ENCODE results near the gene ITFG1. TPM values are rescaled to one million over a fixed set of nuclear protein-coding genes. Genes with fewer than 3 reads are reported as not detected.

The ITFG1 gene
- total and polyA plus RNA-seq, 2 of the 8 experiments (the other 6 are each of a cell fraction or from before 2014, with no cell fraction given): 13.8 to 22.2 TPM

- 95% methylated on average over 3 of the region's 3 CpGs; no CpG with 5 or more reads in 1 of the 2 experiments for WGBS, 2 experiments (ENCODE audit: extremely low coverage in 1 of 2, insufficient coverage in 1 of 2, insufficient read length in 1 of 2, insufficient replicate concordance in 2 of 2, low coverage in 1 of 2, low lambda C conversion rate in 2 of 2, missing lambda C conversion rate in 1 of 2)
- ChIA-PET POLR2A (ENCODE audit: partially characterized antibody) (no interaction called here), CTCF (ENCODE audit: partially characterized antibody) (interaction anchor here (0.7 kb wide), 1 partner anchor 8 kb away, joined by 3 read pairs; no protein-coding TSS in a partner anchor)
- Histone ChIP-seq H2BK20ac (ENCODE audit: low read length) (no peak overlapping the region), H2BK15ac (ENCODE audit: low read length) (no peak overlapping the region), H3K27me3 (replicated peaks in 1 of 4; ENCODE audit: control insufficient read depth in 3 of 4, extremely low read depth in 1 of 4, insufficient read depth in 3 of 4, low read length in 3 of 4) (no peaks in the 10 kb centered on the region), H3K79me1 (ENCODE audit: low read depth, low read length) (no peaks in the 10 kb centered on the region), H3K23ac (ENCODE audit: insufficient read length) (no peak overlapping the region), H3K4me1 (replicated peaks in 1 of 4; ENCODE audit: control insufficient read depth in 3 of 4, insufficient read depth in 4 of 4, low read length in 3 of 4) (no peaks in the 10 kb centered on the region), H2BK120ac (replicated peaks; ENCODE audit: low read depth, low read length) (no peak overlapping the region), H2AFZ (ENCODE audit: low read length) (no peak overlapping the region), H4K91ac (replicated peaks; ENCODE audit: insufficient read length, low read length) (no peak overlapping the region), H3K27ac (ENCODE audit: low read depth, low read length) (no peak overlapping the region), H3K23me2 (ENCODE audit: low read depth, low read length) (no peaks in the 10 kb centered on the region), H3K9ac (replicated peaks in 1 of 4; ENCODE audit: extremely low read depth in 1 of 4, low read depth in 3 of 4, low read length in 3 of 4) (no peak overlapping the region), H3K79me2 (ENCODE audit: control insufficient read depth in 1 of 2, insufficient read depth in 2 of 2, low read length in 2 of 2) (no peaks in the 10 kb centered on the region), H3K4ac (replicated peaks; ENCODE audit: insufficient read length, low read depth, low read length) (no peak overlapping the region), H3K4me2 (ENCODE audit: insufficient read depth in 1 of 2, low read depth in 2 of 2, low read length in 2 of 2) (no peak overlapping the region), H3K9me3 (ENCODE audit: insufficient read depth in 2 of 2, low read depth in 1 of 2, low read length in 1 of 2) (no peaks in the 10 kb centered on the region), H4K5ac (ENCODE audit: insufficient read length, low read depth, low read length) (no peak overlapping the region), H3K4me3 (ENCODE audit: extremely low read depth in 1 of 4, insufficient read depth in 2 of 4, low read depth in 3 of 4, low read length in 4 of 4) (no peak overlapping the region), H4K20me1 (replicated peaks in 1 of 2; ENCODE audit: control insufficient read depth in 1 of 2, insufficient read depth in 2 of 2, low read length in 2 of 2) (no peaks in the 10 kb centered on the region), H2BK12ac (ENCODE audit: low read depth, low read length) (no peak overlapping the region), H3K56ac (replicated peaks; ENCODE audit: insufficient read length, low read depth, low read length) (no peak overlapping the region), H3K18ac (ENCODE audit: extremely low read depth, low read length) (no peak overlapping the region), H4K8ac (ENCODE audit: extremely low read depth, insufficient read depth, low read length) (no peak overlapping the region), H2BK5ac (ENCODE audit: low read depth, low read length) (no peak overlapping the region), H2AK5ac (ENCODE audit: low read depth, low read length) (no peak overlapping the region), H3K14ac (ENCODE audit: insufficient read length) (no peak overlapping the region), H3K36me3 (ENCODE audit: control insufficient read depth in 2 of 4, insufficient read depth in 4 of 4, low read length in 3 of 4) (no peaks in the 10 kb centered on the region)
- DNase-seq (ENCODE audit: low read depth in 1 of 2, low spot score in 2 of 2) (no peak), FAIRE-seq (no peak)
- TF ChIP-seq CEBPB (IDR thresholded peaks at IDR 0.05; ENCODE audit: low read depth, low read length) (no peak), EZH2 (IDR thresholded peaks at IDR 0.05; ENCODE audit: low read depth, low read length, severe bottlenecking) (no peak), EP300 (IDR thresholded peaks at IDR 0.05; ENCODE audit: borderline replicate concordance in 1 of 2, low read depth in 2 of 2, low read length in 2 of 2) (no peak), TAF7 (optimal IDR thresholded peaks at IDR 0.05; ENCODE audit: borderline replicate concordance, low read depth, low read length) (no peak), RAD21 (IDR thresholded peaks at IDR 0.05 in 1 of 2, conservative IDR thresholded peaks at IDR 0.05 in 1 of 2; ENCODE audit: low read depth in 2 of 2, low read length in 2 of 2) (no peak), BRCA1 (IDR thresholded peaks at IDR 0.05; ENCODE audit: low read depth, low read length) (no peak), USF2 (IDR thresholded peaks at IDR 0.05; ENCODE audit: low read length) (no peak), JUN (IDR thresholded peaks at IDR 0.05; ENCODE audit: low read depth, low read length) (no peak), GTF2F1 (IDR thresholded peaks at IDR 0.05; ENCODE audit: borderline replicate concordance, low read depth, low read length) (no peak), SP4 (IDR thresholded peaks at IDR 0.05; ENCODE audit: low read length) (no peak), CBX8 (IDR thresholded peaks at IDR 0.05; ENCODE audit: borderline replicate concordance, low read depth, low read length) (no peak), ZNF274 (IDR thresholded peaks at IDR 0.05; ENCODE audit: borderline replicate concordance, extremely low read depth, low read length) (no peak), POLR2A (IDR thresholded peaks at IDR 0.05; ENCODE audit: control extremely low read depth in 1 of 2, low read depth in 2 of 2, low read length in 2 of 2) (no peak), BCL11A (IDR thresholded peaks at IDR 0.05; ENCODE audit: low read depth in 2 of 2, low read length in 2 of 2) (no peak)
These were observed 52.4 kb downstream of the ITFG1 start for GRCh38 chr16:47408491-47408890.

Measured in H1 (cell line).